Hematopoietic multipotent progenitor cell treated with erythropoietin and hydrocortisone succinate and interleukin-3 and kit ligand, for 15 days (in vitro differentiated cells): ENCODE measurements around the gene TRIM38.
"Not testable (repeated sequence)": the region's sequence is repeated elsewhere in the genome, so short reads cannot be mapped to it uniquely, and the experiment has no call there.

Experiments
- DNase-seq: peaks from one replicate; pipeline ENCODE4 v3.0.0-alpha.2; 2015; ENCODE audit warnings: low spot score

TRIM38 gene

DNA sequence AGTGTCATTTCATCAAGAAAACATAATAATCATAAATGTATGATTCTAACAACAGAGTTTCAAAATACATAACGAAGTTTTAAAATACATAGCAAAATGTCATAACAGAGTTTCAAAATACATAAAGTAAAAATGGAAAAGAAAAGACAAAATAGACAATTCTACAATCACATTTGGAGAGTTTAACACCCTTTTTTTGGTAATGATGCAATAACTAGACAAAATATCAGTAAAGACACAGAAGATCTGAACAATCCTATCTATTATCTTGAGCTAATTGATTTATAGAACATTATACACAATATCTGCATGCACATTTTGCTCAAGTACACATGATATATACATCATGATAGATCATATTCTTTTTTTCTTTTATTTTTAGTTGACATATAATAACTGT is 18.7 kb upstream of the TRIM38 start:
- no peak for DNase-seq

DNA sequence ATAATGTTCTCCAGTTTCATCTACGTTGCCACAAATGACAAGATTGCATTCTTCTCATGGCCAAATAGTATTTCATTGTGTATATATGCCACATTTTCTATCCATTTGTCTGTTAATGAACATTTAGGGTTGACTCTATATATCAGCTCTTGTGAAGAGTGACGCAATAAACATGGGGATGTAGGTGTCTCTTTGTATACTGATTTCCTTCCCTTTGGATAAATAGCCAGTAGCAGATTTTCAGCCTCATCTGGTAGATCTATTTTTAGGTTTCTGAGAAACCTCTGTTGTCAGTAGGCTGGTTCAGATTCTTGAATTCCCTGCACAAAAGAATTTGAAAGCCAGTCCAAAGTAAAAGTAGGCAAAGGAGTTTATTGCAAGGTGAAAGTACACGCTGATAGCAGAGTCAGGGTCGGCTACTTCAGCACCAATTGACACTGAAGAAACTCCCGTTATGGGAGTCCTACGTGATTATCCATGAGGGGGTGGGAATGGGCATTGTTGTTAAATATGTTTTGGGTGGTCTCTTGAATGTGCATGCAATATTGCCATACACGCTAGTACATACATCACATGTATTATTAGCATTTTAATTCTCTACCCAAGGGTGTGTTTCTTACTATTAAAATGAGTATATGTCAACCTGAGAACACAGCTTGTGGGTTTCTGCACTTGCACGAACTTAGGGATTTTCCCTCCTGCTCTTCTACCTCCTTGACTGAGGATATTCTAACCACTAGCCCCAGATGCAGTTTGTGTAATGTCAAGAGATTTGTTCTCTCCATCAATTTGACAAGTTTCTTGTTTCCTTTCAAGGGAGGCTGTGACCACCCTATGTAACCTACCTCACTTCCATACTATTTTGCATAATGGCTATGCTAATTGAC is 17.7 kb upstream of the TRIM38 start:
- no peak for DNase-seq

DNA sequence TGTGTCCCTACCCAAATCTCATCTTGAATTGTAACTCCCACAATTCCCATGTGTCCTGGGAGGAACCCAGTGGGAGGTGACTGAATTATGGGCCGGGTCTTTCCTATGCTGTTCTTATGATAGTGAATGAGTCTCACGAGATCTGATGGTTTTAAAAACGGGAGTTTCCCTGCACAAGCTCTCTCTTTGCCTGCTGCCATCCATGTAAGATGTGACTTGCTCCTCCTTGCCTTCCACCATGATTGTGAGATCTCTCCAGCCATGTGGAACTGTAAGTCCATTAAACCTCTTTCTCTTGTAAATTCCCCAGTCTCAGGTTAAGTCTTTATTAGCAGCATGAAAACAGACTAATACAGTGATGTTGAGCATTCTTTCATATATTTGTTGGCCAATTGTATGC is 16.9 kb upstream of the TRIM38 start:
- not testable (repeated sequence) for DNase-seq

DNA sequence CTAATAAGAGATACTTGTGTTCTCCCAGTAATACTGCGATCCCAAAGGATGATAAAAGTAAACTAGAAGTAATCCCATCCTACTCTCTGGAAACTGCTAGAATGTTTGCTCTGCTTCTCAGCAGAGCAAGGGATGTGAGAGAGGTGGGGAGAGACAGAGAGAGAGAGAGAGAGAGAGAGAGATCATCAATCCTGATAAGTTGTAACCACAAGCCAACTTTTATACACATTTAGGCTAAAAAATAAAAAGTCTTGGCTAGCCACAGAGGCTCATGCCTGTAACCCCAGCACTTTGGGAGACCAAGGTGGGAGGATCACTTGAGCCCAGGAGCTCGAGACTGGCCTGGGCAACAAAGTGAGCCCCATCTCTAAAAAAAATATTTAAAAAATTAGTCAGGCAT is 16.0 kb upstream of the TRIM38 start:
- DNase-seq = no peak

DNA sequence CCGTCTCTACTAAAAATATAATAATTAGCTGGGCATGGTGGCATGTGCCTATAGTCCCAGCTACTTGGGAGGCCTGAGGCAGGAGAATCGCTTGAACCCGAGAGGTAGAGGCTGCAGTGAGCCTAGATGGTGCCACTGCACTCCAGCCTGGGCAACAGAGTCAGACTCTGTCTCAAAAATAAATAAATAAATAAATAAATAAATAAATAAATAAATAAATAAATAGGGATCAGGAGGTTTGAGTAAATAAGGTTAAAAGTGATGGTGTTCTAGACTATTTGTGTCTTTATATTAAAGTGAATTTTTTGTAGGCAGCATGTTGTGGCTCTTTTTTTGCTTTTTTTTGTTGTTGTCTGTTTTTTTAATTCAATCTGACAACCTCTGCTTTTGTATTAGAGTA is 15.1 kb upstream of the TRIM38 start:
- not testable (repeated sequence) for DNase-seq

DNA sequence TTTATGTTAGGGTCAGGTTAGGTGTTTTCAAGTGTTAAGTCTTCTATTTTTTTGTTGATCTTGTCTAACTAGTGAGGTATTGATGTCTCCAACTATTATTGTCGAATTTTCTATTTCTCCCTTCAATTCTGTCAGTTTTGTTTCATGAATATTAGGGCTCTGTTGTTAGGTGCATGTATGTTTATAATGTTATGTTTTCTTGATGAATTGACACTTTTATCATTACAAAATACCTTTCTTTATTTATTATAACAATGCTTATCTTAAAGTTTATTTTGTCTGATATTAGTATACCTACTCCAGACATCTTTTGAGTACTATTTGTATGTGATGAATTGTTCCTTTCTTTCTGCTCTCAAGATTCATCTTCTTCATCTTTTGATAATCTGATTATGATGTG is 12.9 kb upstream of the TRIM38 start:
- no peak for DNase-seq

DNA sequence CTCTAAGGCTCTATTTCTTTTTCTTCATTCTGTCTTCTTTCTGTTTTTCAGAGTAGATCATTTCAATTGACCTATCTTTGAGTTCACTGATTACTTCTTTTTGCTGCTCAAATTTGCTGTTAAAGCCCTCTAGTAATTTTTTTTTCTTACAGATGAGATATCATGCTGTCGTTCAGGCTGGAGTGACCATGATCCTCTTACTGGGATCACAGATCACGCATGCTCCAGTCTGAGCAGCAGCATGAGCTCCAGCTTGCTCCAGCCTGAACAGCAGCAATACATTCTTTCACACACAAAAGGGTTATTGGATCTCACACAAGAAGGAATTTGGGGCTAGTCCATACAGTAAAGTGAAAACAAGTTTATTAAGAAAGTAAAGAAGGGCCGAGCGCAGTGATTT is 12.3 kb upstream of the TRIM38 start:
- no peak for DNase-seq

DNA sequence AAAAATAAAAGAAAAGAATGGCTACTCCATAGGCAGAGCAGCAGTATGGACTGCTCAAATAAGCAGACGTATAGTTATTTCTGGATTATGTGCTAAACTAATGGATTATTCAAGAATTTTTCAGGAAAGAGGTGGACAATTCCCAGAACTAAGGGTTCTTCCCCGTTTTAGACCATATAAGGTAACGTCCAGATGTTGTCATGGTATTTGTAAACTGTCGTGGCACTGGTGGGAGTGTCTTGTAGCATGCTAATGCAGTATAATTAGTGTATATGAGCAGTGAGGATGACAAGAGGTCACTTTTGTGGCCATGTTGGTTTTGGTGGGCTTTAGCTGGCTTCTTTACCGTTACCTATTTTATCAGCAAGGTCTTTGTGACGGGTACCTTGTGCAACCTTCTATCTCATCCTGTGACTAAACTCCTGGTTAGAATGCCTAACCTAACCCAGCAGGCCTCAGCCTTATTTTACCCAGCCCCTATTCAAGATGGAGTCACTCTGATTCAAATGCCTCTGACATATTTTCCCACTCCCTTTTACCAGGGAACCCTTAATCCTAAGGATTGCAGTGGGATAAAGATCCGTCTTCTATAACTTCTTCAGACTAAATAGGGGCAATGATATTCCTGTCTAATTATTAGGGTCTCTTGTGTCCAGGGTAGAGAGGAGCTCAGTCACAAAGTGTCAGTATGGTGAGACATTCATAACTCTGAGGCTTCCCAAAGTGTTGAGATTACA is 11.1 kb upstream of the TRIM38 start:
- DNase-seq = no peak

DNA sequence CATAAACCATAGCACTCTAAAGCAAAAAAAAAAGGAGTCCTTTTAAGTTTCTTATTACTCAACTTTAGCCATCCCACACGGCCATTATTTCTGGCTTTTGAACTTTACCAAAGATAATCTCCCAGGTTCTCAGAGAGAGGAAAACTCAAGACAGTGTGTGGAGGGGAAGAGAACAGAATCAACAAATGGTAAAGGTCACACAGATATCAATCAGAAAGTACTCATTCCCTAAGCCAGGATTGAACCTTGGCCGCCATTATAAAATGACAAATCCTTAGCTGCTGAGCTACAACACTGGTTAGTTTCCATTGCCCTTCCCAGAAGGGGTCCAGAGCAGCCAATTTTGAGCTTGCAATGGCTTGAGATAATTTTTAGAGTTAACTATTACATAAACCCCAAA is 10.1 kb upstream of the TRIM38 start:
- DNase-seq = no peak

DNA sequence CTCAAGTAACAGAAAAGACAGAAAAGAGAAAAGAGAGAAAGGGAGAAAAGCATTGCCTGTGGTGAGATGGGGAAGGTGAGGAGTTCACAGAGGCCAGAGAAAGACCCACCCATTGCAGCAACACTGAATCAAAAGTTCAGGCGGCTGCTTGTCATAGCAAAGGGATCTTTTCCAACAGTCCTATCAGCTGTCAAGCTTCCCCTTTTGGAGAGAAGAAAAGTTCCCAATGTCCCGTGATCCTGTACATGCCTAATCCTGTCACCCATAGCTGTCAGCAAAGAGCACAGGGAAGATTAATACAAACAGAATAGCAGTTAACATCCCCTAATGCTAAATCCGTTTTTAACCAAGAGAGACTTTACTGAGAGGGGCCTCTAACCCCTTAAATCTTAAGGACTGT is 8.9 kb upstream of the TRIM38 start:
- DNase-seq = no peak

DNA sequence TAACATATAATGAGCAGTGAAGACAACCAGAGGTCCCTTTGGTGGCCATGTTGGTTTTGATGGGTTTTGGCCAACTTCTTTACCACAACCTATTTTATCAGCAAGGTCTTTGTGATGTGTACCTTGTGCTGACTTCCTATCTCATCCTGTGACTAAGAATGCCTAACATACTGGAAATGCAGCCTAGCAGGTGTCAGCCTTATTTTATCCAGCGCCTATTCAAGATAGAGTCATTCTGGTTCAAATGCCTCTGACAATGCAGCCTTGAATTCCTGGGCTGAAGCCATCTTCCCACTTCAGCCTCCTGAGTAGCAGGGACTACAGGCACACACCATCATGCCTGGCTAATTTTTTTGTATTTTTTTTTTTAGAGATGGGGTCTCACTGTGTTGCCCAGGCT is 7.8 kb upstream of the TRIM38 start:
- no peak for DNase-seq

DNA sequence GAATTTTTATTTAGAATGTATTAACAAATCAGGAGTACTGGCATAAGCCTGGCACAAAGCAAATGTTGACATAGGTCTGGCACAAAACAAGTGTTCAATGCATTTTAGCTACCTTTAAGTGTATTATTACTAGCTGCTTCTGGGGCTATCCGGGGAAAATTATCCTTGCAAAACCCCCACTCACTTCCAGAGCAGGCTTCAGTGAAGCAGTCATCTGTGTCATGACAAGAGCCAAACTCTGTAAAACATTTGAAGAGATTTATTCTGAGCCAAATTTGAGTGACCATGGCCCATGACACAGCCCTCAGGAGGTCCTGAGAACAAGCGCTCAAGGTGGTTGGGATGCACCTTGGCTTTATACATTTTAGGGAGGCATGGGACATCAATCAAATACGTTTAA is 6.4 kb upstream of the TRIM38 start:
- no peak for DNase-seq

DNA sequence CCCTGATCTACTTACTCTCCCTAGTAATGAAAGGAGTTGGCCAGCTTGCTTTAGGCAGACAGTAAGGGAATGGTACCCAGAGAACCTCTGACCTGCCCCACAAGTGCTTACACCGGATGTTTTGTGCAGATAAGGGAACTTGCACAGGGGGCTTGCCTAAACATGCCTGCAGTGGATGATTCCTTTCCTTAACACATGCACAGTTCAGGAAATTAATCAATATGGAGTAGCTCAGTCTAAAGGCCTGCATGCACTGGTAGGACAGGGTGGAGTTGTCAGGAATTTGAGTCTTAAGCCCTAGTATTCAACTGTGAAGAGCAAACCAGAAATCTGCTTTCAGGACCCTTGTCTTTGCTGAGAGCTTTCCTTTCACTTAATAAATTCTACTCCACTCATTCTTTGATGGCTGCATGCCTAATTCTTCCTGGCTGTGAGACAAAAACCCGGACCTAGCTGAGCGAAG is 3.9 kb upstream of the TRIM38 start:
- peak; percentile 58 for DNase-seq

DNA sequence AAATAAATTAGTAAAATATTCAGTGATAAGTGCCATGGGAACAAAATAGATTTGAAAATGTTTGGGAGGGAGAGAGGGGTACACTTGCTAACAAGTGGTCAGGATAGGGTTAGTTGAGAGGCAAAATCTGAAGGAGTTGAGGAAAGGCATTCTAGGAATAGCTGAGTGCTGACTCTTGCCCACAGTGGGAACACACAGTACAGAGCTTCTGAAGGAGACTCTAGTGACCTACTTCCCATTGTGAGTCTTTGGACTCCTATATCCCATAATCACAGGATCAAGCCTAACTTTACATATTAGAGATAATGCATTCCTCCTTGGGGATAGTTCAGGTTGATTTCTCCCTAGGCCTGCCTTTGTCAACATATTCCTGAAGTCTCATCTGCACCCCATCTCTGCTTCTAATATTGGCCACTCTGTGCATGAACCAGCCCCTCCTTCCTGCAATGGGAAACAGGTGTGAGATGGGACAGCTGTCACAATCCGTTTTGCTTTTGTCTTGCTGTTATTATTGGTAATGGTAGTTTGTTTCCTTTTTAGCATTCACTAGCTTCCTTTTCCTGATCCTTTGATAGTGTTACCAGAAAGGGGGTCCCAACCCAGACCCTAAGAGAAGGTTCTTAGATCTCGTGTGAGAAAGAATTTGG is 2.6 kb upstream of the TRIM38 start:
- DNase-seq = no peak

DNA sequence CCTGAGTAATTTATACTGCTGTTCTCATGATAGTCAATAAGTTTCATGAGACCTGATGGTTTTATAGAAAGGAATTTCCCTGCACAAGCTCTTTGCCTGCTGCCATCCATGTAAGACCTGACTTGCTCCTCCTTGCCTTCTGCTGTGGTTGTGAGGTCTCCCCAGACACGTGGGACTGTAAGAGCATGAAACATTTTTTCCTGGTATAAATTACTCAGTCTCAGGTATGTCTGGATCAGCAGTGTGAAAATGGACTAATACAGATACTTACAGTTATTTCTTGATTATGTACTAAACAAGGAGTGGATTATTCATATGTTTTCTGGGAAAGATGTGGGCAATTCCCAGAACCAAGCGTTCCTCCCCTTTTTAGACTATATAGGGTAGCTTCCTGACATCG is 1.9 kb upstream of the TRIM38 start:
- no peak for DNase-seq

DNA sequence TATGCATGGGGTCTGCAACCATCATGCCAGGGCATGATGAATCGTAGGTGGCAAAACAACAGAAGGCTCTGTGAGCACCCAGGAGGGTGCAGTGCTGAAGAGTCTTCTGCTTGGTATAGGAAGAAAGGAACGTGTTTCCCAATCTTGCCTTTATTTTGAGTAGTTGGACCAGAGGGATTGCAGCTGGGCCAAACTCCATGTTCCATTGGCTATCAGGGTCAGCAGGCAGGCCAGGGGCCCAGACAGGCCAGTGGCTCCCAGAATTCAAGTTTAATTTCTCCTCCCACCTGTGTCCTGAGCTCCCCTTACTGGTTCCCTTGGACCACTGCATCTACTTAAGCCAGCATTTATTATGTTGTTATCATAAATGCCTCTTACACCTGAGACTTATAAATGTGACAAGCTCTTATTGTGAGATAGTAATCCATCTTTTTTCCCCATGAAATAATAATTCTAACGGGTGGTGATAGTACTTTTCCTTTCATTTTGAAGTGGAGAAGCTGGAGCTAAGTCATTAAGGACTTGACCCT is 918 bp upstream of the TRIM38 start:
- peak; percentile 21 for DNase-seq

DNA sequence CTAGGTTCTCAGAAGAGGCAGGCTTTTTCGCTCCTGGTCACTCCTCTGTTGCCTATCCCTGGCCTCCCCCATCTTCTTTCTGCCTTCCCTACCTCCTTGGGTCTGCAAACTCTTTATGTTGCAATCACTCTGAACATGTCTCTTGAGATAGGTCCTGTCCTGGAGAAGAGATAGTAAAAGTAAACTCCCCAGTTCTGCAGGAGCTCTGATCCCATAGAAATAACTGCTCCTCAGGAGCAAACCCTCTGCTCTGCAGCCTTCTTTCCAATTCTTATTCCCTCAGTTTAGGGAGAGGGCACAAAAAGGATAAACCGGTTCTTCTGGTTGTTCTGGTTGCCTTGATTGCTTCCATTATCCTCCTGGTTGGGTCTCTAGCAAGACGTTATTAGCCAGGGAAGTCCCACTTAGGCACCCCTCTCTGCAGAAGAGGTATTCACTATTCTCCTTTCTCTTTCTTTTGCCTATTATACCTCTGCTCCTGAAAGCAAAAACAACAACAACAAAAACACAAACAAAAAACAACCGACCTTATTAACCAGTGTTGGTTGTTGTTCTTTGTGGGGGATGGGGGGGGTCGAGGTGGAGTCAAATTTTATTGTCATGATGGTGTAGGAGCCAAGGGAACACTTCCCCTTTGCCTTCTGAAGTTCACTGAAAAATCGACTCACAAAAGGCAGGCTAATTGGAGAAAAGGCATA is 973 bp downstream of the TRIM38 start:
- peak; percentile 22 for DNase-seq

DNA sequence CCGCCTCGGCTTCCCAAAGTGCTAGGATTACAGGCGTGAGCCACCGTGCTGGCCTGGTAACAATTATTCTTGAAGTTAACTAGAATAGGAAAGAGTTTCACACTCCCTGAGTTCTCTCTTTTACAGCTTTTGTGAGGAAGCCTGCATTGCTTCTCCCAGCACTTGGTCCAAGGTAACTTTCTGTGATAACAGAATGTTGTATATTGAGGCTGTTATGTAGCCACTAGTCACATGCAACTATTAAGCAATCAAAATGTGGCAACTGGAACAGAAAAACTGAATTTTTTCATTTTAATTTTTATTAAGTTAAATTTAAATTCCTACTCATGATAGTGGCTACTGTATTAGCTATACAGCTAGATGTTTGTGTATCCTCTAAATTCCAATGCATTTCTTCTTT is 2.5 kb downstream of the TRIM38 start:
- no peak for DNase-seq

DNA sequence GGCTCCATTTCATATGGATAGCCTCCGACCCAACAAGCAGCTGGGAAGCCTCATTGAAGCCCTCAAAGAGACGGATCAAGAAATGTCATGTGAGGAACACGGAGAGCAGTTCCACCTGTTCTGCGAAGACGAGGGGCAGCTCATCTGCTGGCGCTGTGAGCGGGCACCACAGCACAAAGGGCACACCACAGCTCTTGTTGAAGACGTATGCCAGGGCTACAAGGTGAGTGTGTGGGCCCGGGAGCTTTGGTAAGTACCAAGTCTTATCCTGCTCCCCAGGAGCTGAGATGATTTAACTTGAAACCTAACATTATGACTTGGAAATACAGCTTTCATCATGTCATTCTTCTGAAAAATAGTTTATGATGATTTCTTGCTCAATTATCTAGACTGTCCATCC is 4.1 kb downstream of the TRIM38 start:
- DNase-seq = no peak

DNA sequence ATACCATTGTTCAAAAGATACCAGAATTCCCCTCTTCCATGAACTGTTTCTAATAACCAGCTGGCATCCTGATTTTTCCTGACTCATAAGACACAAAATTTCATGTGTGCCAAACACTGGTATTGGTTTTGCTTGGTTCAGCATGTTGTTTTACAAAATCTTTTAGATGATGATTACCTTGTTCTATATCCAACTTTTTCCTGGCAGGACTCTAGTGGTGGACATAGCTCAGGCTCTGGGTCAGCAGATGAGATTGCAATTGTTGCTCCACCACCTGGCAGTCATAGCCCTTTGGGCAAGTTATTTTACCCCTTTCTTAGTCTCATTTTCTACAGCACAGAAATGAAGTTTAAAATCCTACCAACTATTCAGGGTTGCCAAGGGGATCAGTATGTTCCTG is 6.2 kb downstream of the TRIM38 start:
- DNase-seq = no peak

DNA sequence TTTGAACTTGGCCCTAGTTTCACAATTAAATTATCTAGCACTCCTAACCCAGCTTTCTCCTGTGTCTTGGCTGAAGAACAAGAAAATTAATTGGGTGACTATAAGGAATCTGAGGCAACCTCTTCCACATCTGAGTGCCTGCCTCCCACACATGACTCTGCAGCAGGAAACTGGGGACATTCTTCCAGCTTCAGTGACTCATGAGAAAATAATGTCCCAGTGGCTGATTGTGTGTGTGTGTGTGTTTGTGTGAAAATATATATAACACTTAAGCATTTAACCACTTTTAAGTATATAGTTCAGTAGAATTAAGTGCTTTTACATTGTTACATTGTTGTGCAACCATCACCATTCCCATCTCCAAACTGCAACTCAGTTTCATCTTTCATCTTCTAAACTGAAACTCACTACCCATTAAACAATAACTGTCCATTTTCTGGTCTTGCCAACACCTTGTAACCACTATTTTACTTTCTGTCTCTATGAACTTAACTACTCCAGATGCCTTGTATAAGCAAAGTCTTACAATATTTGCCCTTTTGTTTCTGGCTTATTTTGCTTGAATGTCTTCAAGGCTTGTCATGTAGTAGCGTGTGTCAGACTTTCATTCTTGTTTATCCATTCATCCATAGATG is 8.7 kb downstream of the TRIM38 start:
- DNase-seq = no peak

DNA sequence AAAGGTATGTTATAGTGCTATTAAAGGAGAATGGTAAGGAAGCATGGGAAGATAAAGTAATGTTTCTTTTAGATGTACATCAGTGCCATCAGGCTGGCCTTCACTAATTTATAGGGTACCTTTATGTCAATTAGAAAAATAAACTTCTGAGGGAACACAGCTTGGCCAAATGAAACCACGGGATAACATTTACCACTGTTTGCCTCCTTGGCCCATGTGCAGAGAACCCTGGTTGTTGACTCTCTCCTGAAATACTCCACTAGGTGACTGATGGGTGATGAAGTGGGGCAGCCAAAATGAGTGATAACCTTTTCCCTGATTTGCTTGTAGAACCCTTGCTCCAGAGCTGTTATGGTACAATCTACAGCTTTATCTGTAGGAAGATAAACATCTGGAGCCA is 9.5 kb downstream of the TRIM38 start:
- no peak for DNase-seq
